GM18517 (cell line): ENCODE measurements around the gene MTFMT.
"Not testable (repeated sequence)": the region's sequence is repeated elsewhere in the genome, so short reads cannot be mapped to it uniquely, and the experiment has no call there.

Experiments
- ATAC-seq: cut with Tn5 transposase; IDR thresholded peaks from one replicate; pipeline ENCODE4 v1.9.1; 2021; ENCODE audit warnings: mild to moderate bottlenecking, moderate library complexity; ENCODE audit not compliant: unreplicated experiment

The MTFMT gene

DNA sequence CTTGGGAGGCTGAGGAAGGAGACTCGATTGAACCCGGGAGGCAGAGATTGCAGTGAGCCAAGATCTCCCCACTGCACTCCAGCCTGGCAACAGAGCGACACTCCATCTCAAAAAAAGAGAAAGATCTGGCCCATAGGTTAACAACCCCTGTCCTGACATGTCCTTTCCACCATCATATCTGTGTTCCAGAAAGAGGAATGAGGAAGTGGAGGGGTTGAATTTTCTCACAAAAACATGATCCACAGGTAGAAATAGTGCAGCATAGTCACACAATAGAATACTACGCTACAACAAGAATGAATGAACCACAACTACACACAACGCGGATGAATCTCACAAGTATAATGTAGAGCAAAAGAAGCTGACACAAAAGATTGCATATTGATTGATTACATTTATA lies 11.0 kb upstream of the MTFMT start:
- no peak for ATAC-seq

DNA sequence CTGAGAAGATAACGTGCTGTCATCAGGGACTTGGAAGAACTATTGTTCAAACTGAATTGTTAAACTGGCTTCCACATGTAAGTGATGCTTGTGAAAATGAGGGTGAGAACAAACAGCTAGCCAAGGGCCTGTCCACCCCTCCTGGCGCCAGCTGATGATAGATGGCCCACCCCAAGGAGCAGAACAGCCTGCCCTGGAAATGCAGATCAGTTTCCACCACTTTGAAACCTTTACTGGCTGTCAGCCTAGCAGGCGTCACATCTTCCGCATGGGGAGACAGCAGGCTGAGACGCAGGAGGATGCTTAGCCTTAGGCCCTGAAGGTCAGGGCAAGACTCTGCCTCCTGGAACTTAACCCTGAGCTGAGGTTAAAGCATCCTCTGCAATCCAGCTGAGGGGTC lies 9.4 kb upstream of the MTFMT start:
- no peak for ATAC-seq

DNA sequence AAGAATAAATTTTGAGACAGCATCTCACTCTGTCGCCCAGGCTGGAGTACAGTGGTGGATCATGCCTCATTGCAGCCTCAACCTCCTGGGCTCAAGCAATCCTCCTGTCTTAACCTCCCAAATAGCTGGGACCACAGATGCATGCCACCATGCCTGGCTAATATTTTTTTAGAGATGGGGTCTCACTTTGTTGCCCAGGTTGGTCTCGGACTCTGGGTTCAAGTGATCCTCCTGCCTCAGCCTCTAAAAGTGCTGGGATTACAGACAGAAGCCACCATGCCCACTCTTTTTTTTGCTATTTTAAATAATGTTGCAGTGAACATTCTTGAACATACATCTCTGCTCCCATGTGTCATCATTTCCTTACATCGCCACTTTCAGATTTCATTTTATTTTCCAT lies 9.0 kb upstream of the MTFMT start:
- ATAC-seq = no peak

DNA sequence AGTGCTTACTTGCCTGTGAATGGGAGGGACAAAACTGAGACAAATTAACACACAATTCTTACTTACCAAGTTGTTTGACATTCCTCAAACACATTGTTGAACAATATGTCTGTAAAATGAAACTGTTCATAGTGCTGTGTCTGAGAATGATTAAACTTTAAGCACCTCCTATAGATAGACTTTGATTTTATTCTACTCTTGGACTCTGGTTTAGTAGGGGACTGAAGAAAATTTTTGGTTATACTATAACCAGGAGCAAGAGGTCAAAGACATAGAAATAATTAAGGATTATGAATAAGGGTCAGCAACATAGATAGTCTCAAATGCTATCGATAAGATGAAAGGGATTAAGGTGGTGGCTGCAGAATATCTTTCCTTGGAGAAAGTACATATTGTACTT lies 7.9 kb upstream of the MTFMT start:
- ATAC-seq = no peak

DNA sequence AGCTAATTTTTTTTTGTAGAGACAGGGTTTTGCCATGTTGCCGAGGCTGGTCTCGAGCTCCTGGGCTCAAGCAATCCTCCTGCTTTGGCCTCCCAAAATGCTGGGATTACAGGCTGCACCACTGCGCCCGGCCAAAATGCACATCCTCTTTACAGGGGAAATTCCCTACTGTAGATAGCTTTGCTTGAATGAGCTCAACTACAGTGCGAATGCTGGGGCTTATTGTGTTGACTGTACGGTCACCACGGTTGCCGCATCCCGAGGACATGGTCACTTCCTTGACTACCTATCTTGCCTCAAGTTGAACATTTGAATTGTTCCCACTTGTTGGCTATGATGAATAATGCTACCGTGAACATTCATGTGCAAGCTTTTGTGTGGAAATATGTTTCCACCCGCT lies 5.3 kb upstream of the MTFMT start:
- no peak for ATAC-seq

DNA sequence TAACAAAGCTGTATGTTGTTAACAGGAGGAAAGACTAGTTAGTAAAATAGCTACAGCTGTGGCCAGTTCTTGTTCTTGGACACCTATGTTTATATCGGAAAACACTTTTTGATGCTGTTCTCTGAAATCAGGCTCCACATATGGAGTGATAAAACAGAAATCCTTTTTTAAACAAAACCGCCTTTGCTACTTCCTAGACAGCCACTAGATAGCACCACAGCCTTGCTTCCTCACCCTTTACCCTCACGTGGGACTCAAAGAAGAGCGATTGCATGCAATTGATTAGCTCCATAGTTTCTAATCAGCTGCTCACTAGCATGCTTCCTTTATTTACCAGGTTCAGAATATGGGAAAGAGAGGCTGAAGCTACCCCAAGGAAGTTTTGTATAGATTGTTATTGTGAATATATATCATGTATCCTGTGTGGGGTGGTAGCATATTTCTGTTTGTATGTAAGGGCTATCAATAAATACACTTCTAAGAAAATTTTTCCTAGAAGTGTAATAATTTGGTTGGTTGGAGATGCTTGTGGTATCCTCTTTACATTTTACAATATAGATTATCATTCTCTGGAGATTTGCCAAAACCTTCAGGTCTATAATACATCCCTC lies 4.3 kb upstream of the MTFMT start:
- no peak for ATAC-seq

DNA sequence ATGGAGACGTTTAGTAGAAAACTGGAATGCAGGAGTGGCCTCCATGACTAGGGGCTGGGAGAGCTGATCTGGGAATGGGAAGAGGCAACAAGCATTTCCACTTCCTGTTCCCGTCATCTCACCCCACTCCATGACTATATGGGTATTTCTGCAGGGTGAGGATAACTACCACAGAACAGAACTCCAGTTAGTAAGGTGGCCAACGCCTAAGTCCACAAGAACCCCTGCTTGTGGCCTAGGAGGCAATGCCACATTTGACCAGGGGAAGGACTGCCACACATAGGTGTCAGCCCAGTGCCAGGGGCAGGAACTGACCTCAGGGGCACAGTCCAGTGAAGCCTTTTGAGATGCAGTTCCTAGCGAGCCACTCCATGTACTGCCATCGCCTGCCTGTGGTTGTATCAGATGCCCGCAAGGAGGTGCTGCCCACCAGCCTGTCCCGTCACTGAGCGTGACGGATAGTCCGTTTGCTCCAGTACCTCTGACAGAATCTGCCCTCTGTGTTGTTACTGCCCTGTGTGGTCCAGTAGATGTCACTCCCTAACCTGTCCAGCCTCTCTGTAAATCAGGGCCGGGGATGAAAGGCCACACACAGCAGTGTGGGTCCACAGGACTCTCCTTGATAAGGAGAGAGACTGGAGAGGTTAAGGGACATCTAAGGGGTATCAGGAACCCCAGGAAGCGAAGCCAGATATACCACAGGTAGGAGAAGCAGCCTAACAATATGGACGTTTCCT lies 3.5 kb upstream of the MTFMT start:
- ATAC-seq = no peak

DNA sequence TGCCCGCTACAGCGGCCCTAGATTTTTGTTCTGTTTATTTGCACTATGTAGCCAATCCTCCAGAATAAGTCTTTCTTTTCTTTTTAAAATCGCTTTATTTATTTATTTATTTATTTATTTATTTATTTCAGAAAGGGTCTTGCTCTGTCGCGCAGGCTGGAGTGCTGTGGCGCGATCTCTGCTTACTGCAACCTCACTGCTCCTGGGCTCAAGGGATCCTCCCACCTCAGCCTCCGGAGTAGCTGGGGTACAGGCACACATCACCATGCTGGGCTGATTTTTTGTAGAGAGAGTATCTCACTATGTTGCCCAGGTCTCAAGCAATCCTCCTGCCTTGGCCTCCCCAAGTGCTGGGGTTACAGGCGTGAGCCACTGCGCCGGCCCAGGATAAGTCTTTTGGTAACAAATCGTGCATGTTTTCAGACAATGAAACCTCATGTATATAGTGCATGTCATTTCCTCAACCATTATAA lies 333 bp upstream of the MTFMT start:
- ATAC-seq = no peak

DNA sequence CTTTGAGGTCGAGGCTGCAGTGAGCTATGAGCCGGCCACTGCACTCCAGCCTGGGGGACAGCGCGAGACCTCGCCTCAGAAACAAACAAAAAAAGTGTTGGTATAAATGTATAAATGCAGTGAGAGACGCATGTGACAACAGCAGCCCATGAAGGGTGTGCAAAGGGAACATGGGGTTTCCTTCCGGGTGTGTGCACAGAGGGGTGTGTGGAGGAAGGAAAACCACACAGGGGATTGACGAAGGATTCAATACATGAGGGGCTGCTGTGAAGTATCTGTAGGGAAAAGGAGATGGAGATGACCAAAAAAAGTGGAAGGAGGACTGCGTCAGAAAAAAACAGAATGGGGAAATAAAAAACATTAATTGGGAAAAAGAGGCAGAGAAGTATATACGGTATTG lies 1.1 kb downstream of the MTFMT start:
- ATAC-seq = no peak

DNA sequence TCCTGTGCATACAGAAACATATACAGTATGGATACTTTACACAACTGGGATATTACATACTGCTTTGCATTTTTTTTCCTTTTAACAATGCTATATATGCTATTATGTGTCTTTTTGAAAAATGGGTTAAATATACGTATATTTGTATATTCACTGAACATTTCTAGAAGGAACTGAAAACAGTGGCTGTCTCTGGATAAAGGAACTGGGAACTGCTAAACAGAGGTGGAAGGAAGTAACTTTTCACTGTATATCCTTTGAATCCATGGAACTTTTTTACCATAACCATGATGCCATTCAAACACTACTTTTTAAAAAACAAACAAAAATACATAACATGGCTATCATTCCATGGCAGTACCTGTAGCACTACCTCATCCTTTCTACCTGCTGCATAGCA lies 1.8 kb downstream of the MTFMT start:
- no peak for ATAC-seq

DNA sequence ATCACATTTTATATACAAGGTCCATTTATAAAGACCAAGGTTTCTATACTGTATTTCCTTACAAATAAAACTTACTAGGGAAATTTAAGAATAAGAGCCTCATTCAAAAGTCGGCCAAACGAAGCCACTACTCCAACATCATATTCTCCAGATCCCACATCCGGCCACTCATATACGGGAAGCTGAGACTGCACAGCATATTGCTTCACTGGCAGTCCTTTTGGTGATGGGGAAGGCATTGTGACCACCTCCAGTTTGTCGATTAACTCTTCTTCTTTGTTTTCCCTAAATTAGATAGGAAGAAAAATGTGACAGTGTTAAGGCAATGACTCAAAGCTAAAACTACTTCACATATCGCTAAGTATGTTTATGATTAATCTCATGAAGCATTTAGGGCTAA lies 2.7 kb downstream of the MTFMT start:
- no peak for ATAC-seq

DNA sequence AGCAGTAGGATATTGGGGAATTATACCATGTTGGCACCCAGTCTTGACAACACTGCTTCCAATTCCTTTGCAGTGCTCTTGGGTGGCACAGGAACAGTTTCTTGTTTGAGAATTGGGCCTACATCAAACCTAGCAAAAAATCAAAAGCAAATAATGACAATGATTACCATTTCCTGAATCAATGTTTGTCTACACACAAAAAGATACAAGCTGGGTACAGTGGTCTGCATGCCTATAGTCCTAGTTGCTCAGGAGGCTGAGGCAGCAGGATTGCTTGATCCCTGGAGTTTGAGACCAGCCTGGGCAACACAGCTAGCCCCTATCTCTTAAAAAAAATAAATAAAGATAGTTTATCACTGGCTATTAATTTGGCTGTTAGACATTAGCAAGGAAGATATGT lies 8.0 kb downstream of the MTFMT start:
- ATAC-seq = no peak

DNA sequence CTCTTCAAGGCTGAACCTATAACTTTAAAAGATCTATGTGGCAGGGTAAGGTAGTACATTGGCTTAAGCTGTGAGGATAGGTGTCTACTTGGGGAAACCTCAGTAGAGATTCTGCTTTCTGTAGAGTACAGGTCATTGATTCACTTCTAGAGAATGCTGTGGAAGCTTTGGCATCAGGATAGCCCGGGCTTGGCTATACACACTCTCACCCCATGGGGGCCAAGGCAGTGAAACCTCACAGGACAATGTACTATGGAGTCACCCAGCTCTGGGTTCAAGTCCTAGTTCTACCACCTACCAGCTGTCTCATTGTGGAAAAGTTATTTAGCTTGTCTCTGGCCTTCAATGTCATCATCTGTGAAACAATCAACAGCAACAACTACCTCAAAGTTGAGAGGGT lies 9.0 kb downstream of the MTFMT start:
- ATAC-seq = no peak

DNA sequence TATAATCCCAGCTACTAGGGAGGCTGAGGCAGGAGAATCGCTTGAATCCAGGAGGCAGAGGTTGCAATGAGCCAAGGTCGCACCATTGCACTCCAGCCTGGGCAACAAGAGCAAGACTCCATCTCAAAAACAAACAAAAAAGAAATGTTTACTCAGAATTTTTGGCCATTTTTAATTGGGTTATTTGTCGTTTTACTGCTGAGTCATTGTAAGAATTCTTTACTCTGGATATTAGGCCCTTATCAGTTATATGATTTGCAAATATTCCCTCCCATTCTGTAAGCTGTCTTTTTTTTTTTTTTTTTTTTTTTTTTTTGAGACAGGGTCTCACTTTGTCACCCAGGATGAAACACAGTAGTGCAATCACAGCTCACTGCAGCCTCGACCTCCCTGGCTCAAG lies 18.2 kb downstream of the MTFMT start:
- not testable (repeated sequence) for ATAC-seq

DNA sequence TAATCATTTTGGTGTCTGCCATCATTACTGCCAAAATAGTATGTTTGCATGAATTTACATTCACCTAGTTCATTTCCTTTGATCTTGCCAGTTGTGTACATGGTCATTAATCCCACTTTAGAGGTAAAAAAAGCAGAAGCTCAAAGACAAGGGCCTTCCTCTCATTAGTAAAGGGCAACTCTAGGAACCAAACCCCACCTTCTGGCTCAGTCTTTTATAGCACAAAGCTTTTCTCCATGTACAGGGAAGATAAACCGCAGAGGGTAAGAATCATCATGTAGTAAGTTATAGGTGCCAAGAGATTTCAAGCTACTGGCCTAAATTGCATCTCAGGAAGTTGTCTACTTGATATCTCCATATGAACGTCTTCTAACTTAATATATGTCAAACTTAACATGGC lies 20.5 kb downstream of the MTFMT start:
- ATAC-seq = no peak

DNA sequence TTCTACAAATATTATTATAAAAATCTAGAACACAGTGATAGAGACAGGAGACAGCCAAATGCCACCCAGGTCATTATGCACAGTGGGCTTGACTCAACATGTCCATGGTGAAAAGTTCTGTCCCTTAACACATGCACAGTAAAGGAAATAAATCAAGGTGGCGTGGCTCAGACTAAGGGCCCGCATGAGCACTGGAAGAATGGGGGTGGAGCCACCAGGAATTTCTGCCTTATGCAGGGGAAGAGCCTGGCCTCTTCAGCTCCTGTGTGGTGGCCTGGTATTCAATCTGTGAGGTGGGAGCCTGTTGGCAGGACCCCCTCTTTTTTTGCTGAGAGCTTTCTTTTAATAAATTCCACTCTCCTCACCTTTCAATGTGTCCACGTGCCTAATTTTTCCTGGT lies 22.6 kb downstream of the MTFMT start:
- no peak for ATAC-seq

DNA sequence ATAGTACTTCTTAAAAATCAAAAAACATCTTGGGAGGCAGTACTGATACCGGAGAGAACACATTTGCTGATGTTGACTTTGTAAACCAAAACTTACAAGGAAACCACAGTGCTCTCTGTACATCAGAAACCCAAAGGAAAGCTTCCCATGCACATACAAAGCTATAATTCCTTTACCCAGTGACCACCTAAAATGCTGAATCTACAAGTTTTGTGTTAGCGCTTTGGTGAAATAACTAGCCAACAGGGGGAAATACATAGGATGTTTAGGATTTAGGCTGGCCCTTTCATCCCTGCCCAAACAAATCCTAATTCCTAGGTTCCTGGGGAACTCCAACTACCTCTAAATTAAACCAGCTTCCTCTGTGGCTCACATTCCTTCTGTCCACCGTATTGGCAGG lies 24.4 kb downstream of the MTFMT start:
- no peak for ATAC-seq

DNA sequence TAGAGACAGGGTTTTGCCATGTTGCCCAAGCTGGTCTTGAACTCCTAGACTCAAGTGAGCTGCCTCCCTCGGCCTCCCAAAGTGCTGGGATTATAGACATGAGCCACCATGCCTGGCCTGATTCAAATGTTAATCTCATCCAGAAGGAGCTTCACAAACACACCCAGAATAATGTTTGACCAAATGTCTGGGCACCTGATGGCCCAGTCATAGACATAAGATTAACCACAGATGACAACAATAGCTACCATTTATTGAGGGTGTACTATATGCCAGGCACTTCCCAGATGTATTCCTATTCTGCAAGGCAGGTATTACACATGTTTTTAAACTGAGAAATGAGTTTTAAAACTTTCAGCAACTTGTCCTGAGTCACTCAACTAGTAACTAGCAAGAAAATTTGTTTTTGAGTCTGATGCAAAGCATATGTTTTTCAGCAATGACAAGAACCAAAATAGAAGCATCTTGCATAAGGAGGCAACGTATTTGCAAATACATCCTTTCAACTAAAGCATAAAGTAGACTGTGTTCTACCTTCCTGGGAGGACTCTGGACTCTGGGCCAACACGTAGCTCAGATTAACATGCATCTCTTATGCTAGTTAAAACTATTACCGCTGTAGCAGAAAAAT lies 31.6 kb downstream of the MTFMT start:
- ATAC-seq = no peak

DNA sequence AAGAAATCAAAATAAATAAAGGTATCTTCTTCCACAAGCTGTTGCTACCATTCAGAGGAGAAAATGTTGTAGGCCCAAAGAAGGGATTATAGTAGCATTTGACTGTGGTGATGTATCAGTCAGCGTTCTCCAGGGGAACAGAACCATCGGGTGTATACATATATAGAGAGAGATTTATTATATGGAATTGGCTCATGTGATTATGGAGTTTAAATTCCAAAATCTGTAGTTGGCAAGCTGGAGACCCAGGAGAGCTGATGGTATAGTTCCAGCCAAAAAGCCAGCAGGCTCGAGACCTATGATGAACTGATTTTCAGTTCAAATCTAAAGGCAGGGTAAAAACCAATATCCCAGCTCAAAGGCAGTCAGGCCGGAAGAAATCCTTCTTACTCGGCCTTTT lies 32.4 kb downstream of the MTFMT start:
- ATAC-seq = no peak

DNA sequence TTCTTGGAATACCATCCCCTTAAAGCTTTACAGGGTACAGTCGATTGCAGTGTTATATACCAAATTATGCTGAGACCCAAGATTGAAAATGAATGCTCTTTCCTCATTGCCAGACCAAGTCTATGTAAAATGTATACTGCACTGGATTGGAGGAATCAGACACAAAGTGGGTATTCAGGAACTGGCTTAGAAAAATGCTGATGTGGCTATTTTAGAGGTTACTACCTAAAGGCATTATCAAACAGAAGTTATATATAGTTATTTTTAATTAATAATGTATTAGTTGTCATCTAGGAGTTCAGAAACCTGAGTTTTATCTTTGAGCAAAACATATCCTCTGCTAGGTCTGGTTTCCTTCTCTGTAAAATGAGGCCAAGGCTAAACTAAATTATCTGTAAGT lies 36.1 kb downstream of the MTFMT start:
- ATAC-seq = no peak

DNA sequence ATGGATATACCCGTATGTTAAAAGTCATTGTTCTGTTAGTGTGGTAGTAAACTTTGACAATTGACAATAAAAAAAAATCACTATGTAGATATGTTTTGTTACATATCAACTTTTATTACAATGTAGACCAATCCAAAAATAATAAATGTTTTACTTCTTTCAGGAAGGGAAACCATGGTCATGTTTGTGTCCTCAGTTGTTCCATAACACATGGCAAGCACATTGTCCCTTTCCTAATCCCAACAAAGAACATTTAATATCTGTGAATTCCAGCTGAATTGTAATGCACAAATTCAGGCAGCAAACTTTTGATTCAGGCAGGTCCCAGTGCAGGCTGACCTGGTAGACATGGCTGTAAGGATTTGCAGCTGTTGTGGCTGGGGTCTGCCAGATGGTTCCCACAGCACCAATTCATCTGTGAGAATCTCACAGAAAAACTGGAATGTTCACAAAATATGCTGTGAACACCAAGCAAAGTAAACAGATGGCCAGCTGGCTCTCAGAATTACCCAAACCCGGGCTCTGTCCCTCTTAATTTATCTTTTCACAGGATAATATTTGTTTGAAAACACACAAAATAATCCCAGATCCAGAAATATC lies 37.8 kb downstream of the MTFMT start:
- ATAC-seq = no peak

DNA sequence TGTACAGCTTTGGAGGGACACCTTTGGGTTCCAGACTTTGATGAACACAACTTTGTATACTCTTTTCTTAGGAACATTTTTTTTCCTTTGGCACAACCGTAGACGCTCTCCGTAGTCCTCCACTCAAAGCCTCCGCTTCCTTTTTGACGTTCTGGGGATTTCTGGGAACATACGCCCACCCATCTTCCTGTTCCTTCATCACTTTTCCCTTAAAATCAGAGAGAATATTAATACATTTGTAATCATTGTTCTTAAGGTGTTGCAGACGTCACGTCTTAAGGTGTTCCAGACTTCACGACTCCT lies 39.3 kb downstream of the MTFMT start:
- ATAC-seq = no peak
